GM18508 (cell line): ENCODE data around the gene TPTE.
"Not testable (repeated sequence)": the region's sequence is repeated elsewhere in the genome, so short reads cannot be mapped to it uniquely, and the experiment has no call there.

ENCODE experiments used
- ATAC-seq: cut with Tn5 transposase; IDR thresholded peaks from one replicate; pipeline ENCODE4 v1.9.1; 2021; ENCODE audit warnings: moderate number of reproducible peaks; ENCODE audit not compliant: insufficient read depth, unreplicated experiment

TPTE gene

GRCh38 chr21:10521091-10521598 is at the start of gene TPTE:
Gene TPTE (plus strand): TSS chr21:10521583. CDS start chr21:10538724, 17,141 bp downstream.
- no peak for ATAC-seq

- not testable (repeated sequence) for ATAC-seq
These were observed 49.4 kb upstream of the TPTE start for GRCh38 chr21:10471999-10472398.

- ATAC-seq = not testable (repeated sequence)
These were observed 43.6 kb upstream of the TPTE start for GRCh38 chr21:10477794-10478193.

- ATAC-seq = not testable (repeated sequence)
These were observed 41.5 kb upstream of the TPTE start for GRCh38 chr21:10479875-10480274.

- ATAC-seq = not testable (repeated sequence)
These were observed 36.5 kb upstream of the TPTE start for GRCh38 chr21:10484864-10485263.

GRCh38 chr21:10490453-10490852 is 30.9 kb upstream of the TPTE start:
- not testable (repeated sequence) for ATAC-seq

- ATAC-seq = no peak
These were observed 10.3 kb upstream of the TPTE start for GRCh38 chr21:10511116-10511515.

- not testable (repeated sequence) for ATAC-seq
These were observed 4.5 kb upstream of the TPTE start for GRCh38 chr21:10516889-10517288.

- ATAC-seq = not testable (repeated sequence)
These were observed 3.5 kb upstream of the TPTE start for GRCh38 chr21:10517904-10518303.

- not testable (repeated sequence) for ATAC-seq
These were observed 585 bp downstream of the TPTE start for GRCh38 chr21:10521835-10522500.

- no peak for ATAC-seq
These were observed 18.6 kb downstream of the TPTE start for GRCh38 chr21:10539956-10540355.

GRCh38 chr21:10544376-10544775 is 23.0 kb downstream of the TPTE start:
- not testable (repeated sequence) for ATAC-seq

- not testable (repeated sequence) for ATAC-seq
These were observed 26.5 kb downstream of the TPTE start for GRCh38 chr21:10547868-10548267.

- ATAC-seq = not testable (repeated sequence)
These were observed 27.1 kb downstream of the TPTE start for GRCh38 chr21:10548331-10548954.

GRCh38 chr21:10570803-10571202 is 49.4 kb downstream of the TPTE start:
- not testable (repeated sequence) for ATAC-seq

GRCh38 chr21:10574531-10575310 is 53.3 kb downstream of the TPTE start:
- not testable (repeated sequence) for ATAC-seq

- no peak for ATAC-seq
These were observed 53.9 kb downstream of the TPTE start for GRCh38 chr21:10575311-10575667.

- ATAC-seq = not testable (repeated sequence)
These were observed 57.5 kb downstream of the TPTE start for GRCh38 chr21:10578910-10579309.

GRCh38 chr21:10589115-10589514 is 67.7 kb downstream of the TPTE start:
- ATAC-seq = not testable (repeated sequence)

- not testable (repeated sequence) for ATAC-seq
These were observed 85.7 kb downstream of the TPTE start for GRCh38 chr21:10607074-10607473.

- not testable (repeated sequence) for ATAC-seq
These were observed 92.9 kb downstream of the TPTE start for GRCh38 chr21:10614285-10614684.
